HG03342 (cell line): ENCODE results near the gene ITGAL.
"Not testable (repeated sequence)": the region's sequence is repeated elsewhere in the genome, so short reads cannot be mapped to it uniquely, and the experiment has no call there.

Experiments used
- ATAC-seq: cut with Tn5 transposase; IDR thresholded peaks from one replicate; pipeline ENCODE4 v1.9.1; 2021; ENCODE audit warnings: mild to moderate bottlenecking, moderate library complexity; ENCODE audit not compliant: unreplicated experiment

ITGAL gene

DNA sequence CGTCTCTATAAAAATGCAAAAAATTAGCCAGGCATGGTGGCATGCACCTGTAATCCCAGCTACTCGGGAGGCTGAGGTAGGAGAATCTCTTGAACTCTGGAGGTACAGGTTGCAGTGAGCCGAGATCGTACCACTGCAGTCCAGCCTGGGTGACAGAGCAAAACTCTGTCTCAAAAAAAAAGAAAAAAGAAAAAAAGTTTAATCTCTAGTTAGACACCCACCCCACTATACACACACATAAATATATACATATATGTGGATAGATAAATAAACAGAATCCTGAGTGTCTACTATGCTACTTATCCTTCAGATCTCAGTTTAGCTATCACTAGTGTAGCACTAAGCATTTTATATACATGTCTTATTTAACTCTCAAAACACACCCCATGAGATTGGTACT is 18.7 kb downstream of the ITGAL start:
- no peak for ATAC-seq

DNA sequence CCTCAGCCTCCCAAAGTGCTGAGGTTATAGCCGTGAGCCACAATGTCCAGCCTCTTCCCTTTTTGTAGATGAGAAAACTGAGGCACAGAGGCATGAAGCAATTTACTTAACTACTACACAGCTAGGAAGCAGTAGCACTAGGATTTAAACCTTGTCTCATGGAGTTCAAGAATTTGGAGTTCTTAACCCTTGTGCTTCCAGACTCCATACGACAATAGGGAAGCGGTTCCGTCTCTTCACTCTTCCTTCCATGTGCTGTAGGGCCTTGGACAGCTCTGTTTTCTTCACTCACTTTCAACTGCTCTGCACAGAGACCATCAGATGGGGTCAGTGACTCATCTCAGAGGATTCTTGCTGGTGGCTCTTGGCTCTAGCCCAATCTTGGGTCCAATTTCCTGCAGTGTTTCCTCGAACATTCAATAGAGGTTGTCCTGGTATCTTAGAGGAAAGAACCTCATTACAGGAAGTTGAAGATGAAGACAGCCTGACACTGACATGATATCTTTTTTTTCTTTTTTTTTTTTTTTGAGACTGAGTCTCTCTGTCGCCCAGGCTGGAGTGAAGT is 19.3 kb downstream of the ITGAL start:
- no peak for ATAC-seq

- ATAC-seq = no peak
Measured at GRCh38 chr16:30493941-30494488, 21.5 kb downstream of the ITGAL start.

DNA sequence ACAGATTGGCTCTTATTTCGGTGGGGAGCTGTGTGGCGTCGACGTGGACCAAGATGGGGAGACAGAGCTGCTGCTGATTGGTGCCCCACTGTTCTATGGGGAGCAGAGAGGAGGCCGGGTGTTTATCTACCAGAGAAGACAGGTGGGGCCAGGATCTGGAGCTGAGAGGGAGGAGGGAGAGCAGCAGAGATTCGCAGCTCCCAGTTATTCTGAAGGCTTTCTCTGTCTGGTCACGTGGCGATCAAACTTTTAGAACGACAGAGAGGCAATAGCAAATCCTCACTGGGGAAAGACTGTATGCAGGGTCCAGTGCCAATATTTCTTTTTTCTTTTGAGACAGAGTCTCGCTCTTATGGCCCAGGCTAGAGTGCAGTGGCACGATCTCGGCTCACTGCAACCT is 22.2 kb downstream of the ITGAL start:
- ATAC-seq = no peak

GRCh38 chr16:30499284-30499683 is 26.7 kb downstream of the ITGAL start:
- no peak for ATAC-seq

DNA sequence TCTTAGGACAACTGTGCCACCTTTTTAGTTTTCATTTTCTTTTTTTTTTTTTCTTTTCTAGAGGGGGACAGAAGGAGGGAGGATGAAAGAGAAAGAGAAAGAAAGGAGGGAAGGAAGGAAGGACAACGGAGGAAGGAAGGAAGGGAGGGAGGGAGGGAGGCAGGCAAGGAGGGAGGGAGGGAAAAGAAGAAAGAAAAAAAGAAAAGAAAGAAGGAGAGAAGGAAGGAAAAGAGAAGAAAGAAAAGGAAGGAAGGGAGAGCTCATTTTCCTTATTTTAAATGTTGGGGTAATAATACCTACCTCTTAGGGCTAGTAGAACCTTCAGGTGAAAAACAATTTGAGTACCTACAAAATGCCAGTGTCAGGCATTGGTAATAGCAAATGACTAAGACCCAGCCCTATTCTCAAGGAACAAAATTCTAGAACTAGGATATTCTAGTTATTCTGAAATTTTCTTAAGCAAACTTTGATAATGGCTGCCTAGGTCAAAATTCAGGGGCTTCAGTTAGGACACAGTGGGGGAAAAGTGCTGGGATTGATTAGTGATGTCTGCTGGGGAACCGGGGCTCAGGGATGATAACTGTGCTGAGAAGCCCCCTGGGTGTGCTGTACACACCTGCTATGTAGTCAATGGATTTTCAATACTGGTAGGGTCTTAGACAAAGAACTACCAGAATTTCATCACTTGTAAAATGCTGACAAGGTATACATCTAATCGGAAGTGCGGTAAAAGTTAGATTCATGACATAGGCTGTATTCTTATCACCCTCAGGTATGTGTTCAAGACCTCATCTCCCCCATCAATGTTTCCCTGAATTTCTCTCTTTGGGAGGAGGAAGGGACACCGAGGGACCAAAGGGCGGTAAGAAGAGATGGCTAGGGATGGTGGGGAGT is 31.1 kb downstream of the ITGAL start:
- no peak for ATAC-seq

DNA sequence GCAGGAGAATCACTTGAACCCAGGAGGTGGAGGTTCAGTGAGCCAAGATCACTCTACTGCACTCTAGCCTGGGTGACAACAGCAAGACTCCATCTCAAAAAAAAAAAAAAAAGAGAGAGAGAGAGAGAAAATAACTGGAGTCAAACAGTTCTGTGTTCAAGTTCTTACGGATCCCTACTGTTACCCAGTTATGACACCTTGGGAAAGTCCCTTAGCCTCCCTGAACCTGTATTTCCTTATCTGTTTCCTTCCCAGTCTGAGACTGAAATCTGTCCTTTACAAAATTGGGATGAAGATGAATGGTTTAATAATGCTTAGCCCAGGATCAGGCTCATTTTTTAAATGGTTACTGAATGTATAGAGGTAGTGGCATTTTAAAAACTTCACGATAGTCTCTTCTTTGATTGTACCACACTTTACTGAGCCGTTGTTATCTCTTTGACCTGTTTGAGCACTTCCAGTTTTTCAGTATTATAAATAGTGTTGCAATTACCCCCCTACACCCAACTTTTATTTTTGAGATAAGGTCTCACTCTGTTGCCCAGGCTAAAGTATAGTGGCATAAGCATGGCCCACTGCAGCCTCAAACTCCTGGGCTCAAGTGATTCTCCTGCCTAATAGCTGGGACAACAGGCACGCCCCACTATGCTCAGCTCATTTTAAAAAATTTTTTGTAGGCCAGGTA is 36.7 kb downstream of the ITGAL start:
- no peak for ATAC-seq

DNA sequence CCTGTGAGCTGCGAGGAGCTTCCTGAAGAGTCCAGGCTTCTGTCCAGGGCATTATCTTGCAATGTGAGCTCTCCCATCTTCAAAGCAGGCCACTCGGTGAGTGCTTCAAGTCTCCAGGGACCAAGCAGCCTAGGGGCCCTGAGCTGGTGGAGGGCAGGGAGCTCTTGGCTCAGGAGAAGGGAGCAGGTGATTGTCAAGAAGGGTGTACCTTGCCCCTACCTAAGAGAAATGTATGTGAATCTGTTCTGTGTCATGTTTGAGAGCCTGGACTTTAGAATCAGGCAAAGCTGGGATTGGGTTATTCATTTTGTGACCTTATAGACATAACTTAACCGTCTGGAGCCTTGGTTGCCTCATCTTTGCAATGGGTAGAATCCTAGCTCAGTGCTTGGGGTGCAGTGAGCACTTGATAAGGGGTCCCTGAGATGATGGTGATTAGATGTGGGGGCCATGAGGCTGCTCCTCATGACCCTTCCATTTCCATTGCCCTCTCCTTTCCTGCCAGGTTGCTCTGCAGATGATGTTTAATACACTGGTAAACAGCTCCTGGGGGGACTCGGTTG is 37.9 kb downstream of the ITGAL start:
- ATAC-seq = no peak

- ATAC-seq = no peak
Measured at GRCh38 chr16:30511509-30511908, 39.0 kb downstream of the ITGAL start.

DNA sequence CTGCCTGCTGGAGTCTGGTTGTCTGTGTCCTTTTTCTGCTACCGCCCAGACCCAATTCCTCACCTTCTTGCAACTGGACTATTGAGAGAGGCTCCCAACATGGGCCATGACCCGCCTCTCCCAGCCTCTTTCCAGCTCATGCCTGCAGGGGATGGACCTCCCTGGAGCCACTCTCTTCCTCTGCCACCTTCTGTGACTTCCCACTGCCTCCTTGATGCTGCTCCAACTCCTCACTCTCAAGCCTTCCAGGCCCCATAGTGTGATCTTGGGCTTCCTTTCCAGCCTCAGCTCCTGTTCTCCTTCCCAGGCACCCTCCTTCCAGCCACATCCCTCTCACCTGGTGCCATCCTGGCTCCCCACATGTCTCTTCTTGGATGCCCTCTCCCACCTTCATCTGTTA is 42.7 kb downstream of the ITGAL start:
- no peak for ATAC-seq

- ATAC-seq = no peak
Measured at GRCh38 chr16:30518552-30518951, 46.0 kb downstream of the ITGAL start.

GRCh38 chr16:30519120-30520049 is 46.8 kb downstream of the ITGAL start:
- no peak for ATAC-seq

- no peak for ATAC-seq
Measured at GRCh38 chr16:30521476-30521872, 48.9 kb downstream of the ITGAL start.

GRCh38 chr16:30521873-30522641 is 49.5 kb downstream of the ITGAL start:
- ATAC-seq = no peak

DNA sequence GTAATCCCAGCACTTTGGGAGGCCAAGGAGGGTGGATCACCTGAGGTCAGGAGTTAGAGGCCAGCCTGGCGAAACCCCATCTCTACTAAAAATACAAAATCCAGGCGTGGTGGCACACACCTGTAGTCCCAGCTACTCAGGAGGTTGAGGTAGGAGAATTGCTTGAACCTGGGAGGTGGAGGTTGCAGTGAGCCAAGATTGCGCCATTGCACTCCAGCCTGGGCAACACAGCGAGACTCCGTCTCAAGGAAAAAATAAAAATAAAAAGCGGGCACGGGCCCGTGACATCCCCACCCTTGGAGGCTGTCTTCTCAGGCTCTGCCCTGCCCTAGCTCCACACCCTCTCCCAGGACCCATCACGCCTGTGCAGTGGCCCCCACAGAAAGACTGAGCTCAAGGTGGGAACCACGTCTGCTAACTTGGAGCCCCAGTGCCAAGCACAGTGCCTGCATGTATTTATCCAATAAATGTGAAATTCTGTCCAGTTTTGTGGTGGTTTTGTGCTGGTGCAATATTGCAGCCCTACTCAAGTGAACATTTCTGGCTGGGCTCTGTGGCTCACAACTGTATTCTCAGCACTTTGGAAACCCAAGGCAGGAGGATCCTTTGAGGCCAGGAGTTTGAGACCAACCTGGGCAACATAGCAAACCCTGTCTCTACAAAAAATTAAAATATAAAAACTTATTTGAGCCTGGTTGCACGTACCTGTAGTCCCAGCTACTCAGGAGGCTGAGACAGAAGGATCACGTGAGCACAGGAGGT is 50.3 kb downstream of the ITGAL start:
- ATAC-seq = not testable (repeated sequence)

DNA sequence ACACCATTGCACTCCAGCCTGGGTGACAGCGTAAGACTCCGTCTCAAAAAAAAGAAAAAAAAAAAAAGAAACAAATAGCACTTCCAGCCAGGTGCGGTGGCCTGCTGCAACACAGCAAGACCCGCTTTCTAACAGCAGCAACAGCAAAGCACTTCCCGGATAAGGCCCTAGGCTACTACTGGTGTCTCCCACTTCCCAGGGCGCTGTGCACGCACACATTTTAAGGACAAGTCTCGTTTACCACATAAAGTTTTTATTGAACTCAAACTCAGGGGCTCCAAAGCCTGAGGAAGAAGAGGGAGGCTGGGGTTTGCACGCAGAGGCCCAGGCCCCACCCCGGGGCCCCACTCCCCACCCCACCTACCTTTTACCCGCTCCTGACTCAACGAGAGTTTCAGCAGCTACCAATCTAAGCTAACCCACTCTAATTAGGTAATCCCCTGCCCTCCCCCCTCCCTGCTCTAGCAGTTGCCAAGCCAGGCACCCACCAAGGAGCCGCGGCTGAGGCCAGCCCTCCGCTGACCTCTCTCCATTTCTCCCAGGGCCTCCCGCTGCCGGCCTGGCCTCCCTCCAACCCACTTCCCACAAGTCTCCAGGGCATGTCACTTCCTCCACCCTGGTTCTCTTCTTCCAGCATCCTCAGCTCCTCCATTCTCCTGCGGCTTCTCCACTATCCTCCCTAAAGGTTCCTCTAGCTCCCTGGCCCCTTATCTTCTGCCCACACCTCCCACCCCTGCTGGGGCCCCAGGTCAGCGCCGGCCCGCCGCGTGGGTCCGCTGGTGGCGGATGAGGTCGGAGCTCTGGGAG is 51.4 kb downstream of the ITGAL start:
- ATAC-seq = no peak

- no peak for ATAC-seq
Measured at GRCh38 chr16:30524575-30525568, 52.3 kb downstream of the ITGAL start.
